Breast epithelium (tissue), 4 donors: ENCODE measurements around the gene TNNI3K. TPM values are rescaled to one million over a fixed set of nuclear protein-coding genes. Genes with fewer than 3 reads are reported as not detected.

Source experiments
- DNase-seq, 2 donors: peaks; one replicate each; pipeline ENCODE4 v3.0.0-alpha.2; 2019; ENCODE audit warnings: low spot score in 2 of 2
- H3K27ac ChIP-seq, 2 donors: fragments of 200-600 bp; sonication (generic) in 1 of 2; one replicate each; pipeline ENCODE4 v1.5.1; 2016 to 2019; ENCODE audit warnings: mild to moderate bottlenecking in 1 of 2
- H3K27me3 ChIP-seq, 2 donors: fragments of 200-600 bp; sonication (generic) in 1 of 2; one replicate each; pipeline versions ENCODE4 v1.5.1 to v1.6.0; 2017 to 2019; ENCODE audit warnings: control low read depth in 1 of 2, mild to moderate bottlenecking in 1 of 2
- H3K36me3 ChIP-seq: fragments of 200-600 bp; one replicate; pipeline ENCODE4 v1.5.1; 2019
- H3K4me1 ChIP-seq, 2 donors: fragments of 200-600 bp; sonication (generic); one replicate each; pipeline ENCODE4 v1.5.1; 2016 to 2019; ENCODE audit warnings: control low read depth in 1 of 2
- H3K4me3 ChIP-seq, 3 donors: fragments of 200-600 bp; sonication (generic); 1 replicate in 2 of 3; 2 replicates in 1 of 3; pipeline ENCODE4 v1.5.1; 2016 to 2019; ENCODE audit warnings: mild to moderate bottlenecking in 3 of 3, moderate library complexity in 2 of 3
- H3K9me3 ChIP-seq, 2 donors: fragments of 200-600 bp; sonication (generic) in 1 of 2; one replicate each; pipeline ENCODE4 v1.5.1; 2016 to 2019; ENCODE audit warnings: control low read depth in 1 of 2
- POLR2A ChIP-seq: fragments of 450-650 bp; IDR thresholded peaks from one replicate; pipeline ENCODE4 v1.6.1; 2016; ENCODE audit warnings: antibody characterized with exemption, mild to moderate bottlenecking, moderate library complexity
- POLR2AphosphoS5 ChIP-seq, 3 donors: sonication (generic); formaldehyde crosslinking; IDR thresholded peaks; one replicate each; pipeline ENCODE4 v1.6.1; 2017; ENCODE audit warnings: antibody characterized with exemption in 3 of 3
- intact Hi-C: fragments of 100-400 bp; cut with DNase I; formaldehyde crosslinking; loops from one replicate; pipeline ENCODE4 v1.15.1; 2023; ENCODE audit warnings: low total_unique reads
- total RNA-seq, 3 donors: library from RNA; depleted of rRNA; stranded (reverse); fragments of >200 nt; gene quantifications; one replicate each; pipeline ENCODE4 v1.1.0, GENCODE V29; 2016
- TF ChIP-seq, protein P1 (sequence below), 3 donors: fragments of 450-650 bp; IDR thresholded peaks; one replicate each; pipeline ENCODE4 v1.5.1; 2016 to 2017; ENCODE audit warnings: antibody characterized with exemption in 3 of 3, mild to moderate bottlenecking in 3 of 3, moderate library complexity in 3 of 3

The TNNI3K gene
- total RNA-seq, 3 donors from 2014 or later, result 1.3 to 3.7 (median 2.5) TPM

DNA sequence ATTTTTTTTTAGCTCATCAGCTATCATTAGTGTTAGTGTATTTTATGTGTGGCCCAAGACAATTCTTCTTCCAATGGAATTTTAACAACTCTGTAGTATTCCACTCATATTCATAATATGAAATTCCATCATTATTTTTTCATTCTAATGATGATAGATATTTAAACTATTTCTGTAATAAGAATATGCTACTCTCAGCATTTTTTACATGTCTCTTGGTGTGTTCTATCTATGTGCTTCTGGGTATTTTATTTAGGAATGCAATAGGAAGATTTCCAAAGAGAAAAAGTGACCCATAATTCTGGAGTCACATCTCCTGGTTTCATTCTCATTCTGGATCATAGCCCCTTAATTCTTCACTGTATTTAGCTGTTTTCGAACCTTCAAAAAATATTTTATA is 167.7 kb downstream of the TNNI3K start:
- Histone ChIP-seq H3K9me3 (no peaks in the 10 kb centered on the region), H3K4me3 (no peak overlapping the region), H3K36me3 (no peaks in the 10 kb centered on the region), H3K27ac (no peak overlapping the region), H3K4me1 (no peaks in the 10 kb centered on the region), H3K27me3 (no peaks in the 10 kb centered on the region)
- TF ChIP-seq POLR2A, result no peak
- no peak for TF ChIP-seq POLR2AphosphoS5 (IDR thresholded peaks at IDR 0.05)
- TF ChIP-seq, protein P1, sequence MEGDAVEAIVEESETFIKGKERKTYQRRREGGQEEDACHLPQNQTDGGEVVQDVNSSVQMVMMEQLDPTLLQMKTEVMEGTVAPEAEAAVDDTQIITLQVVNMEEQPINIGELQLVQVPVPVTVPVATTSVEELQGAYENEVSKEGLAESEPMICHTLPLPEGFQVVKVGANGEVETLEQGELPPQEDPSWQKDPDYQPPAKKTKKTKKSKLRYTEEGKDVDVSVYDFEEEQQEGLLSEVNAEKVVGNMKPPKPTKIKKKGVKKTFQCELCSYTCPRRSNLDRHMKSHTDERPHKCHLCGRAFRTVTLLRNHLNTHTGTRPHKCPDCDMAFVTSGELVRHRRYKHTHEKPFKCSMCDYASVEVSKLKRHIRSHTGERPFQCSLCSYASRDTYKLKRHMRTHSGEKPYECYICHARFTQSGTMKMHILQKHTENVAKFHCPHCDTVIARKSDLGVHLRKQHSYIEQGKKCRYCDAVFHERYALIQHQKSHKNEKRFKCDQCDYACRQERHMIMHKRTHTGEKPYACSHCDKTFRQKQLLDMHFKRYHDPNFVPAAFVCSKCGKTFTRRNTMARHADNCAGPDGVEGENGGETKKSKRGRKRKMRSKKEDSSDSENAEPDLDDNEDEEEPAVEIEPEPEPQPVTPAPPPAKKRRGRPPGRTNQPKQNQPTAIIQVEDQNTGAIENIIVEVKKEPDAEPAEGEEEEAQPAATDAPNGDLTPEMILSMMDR (IDR thresholded peaks at IDR 0.05), result no peak
- intact Hi-C loops, result no loop called here
- DNase-seq, result no peak

GRCh38 chr1:74403606-74404005 is 168.4 kb downstream of the TNNI3K start:
- H3K9me3 ChIP-seq, result no peaks in the 10 kb centered on the region
- H3K4me1 ChIP-seq, result no peaks in the 10 kb centered on the region
- H3K36me3 ChIP-seq, result no peaks in the 10 kb centered on the region
- TF ChIP-seq POLR2A (no peak), POLR2AphosphoS5 (IDR thresholded peaks at IDR 0.05) (no peak)
- TF ChIP-seq, protein P1 (IDR thresholded peaks at IDR 0.05), result no peak
- intact Hi-C loops, result no loop called here
- H3K27me3 ChIP-seq, result no peaks in the 10 kb centered on the region
- H3K4me3 ChIP-seq, result no peak overlapping the region
- no peak overlapping the region for H3K27ac ChIP-seq
- no peak for DNase-seq

GRCh38 chr1:74406759-74407158 is 171.6 kb downstream of the TNNI3K start:
- Histone ChIP-seq H3K4me3 (no peak overlapping the region), H3K9me3 (no peaks in the 10 kb centered on the region), H3K4me1 (no peaks in the 10 kb centered on the region), H3K27me3 (no peaks in the 10 kb centered on the region), H3K36me3 (no peaks in the 10 kb centered on the region), H3K27ac (no peak overlapping the region)
- intact Hi-C loops, result no loop called here
- DNase-seq, result no peak
- TF ChIP-seq POLR2AphosphoS5 (IDR thresholded peaks at IDR 0.05), result no peak
- TF ChIP-seq, protein P1 (IDR thresholded peaks at IDR 0.05), result no peak
- no peak for TF ChIP-seq POLR2A

DNA sequence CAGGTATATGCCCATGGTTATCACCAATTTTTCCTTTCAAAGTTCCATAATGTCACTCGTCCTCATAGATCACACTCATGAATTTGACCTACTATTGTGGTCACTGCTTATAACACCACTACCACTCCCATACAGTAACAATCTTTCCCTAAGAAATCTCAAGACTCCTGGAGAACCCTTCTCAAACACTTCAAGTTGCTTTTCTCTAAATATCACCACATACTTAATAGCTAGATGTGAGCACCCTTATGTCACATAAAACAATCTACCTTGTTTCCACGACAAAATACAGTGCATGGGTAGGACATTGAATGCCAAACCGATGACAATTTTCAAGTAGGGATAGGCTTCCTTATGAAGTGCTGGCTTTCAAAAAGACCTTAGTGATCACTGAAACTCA is 172.7 kb downstream of the TNNI3K start:
- Histone ChIP-seq H3K27ac (no peak overlapping the region), H3K36me3 (no peaks in the 10 kb centered on the region), H3K4me3 (no peak overlapping the region), H3K27me3 (no peaks in the 10 kb centered on the region), H3K4me1 (no peaks in the 10 kb centered on the region), H3K9me3 (no peaks in the 10 kb centered on the region)
- no peak for TF ChIP-seq POLR2AphosphoS5 (IDR thresholded peaks at IDR 0.05)
- TF ChIP-seq, protein P1 (IDR thresholded peaks at IDR 0.05), result no peak
- TF ChIP-seq POLR2A, result no peak
- DNase-seq, result no peak
- intact Hi-C loops, result no loop called here

DNA sequence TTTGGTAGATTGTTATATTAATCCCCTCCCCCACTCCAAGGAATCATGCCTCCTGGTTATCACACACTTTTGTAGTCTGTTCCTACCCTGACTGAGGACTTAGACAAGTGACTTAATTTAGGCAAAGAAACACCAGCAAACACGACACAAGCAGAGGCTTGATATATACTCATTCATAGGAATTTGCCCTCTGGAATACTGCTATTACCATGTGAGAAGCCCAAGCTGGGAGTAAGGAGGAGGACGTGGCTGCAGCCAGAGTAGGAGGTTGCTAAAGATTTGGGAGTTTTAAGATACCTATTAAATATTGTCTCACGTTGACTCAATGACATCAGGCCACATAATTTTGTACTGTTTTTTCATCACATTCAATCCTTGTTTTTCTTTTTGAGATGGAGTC is 177.1 kb downstream of the TNNI3K start:
- Histone ChIP-seq H3K4me1 (no peaks in the 10 kb centered on the region), H3K4me3 (no peak overlapping the region), H3K36me3 (no peaks in the 10 kb centered on the region), H3K9me3 (no peaks in the 10 kb centered on the region), H3K27ac (no peak overlapping the region), H3K27me3 (no peaks in the 10 kb centered on the region)
- no peak for TF ChIP-seq POLR2AphosphoS5 (IDR thresholded peaks at IDR 0.05)
- TF ChIP-seq, protein P1 (IDR thresholded peaks at IDR 0.05), result no peak
- TF ChIP-seq POLR2A, result no peak
- intact Hi-C loops, result no loop called here
- DNase-seq, result no peak
